D341Med (cell line): Measurements from ENCODE around the gene PWWP2B.
A peak's percentile ranks its signal among the peaks of the same experiment; 100 is the strongest.
"Not testable (repeated sequence)": the region's sequence is repeated elsewhere in the genome, so short reads cannot be mapped to it uniquely, and the experiment has no call there.

Source experiments
- DNase-seq: peaks from one replicate; pipeline ENCODE4 v3.0.0; 2012; ENCODE audit warnings: low spot score

Gene PWWP2B

GRCh38 chr10:132381741-132382140 is 15.3 kb upstream of the PWWP2B start:
- no peak for DNase-seq

GRCh38 chr10:132382231-132382922 is 14.6 kb upstream of the PWWP2B start:
- DNase-seq = no peak

GRCh38 chr10:132383101-132383500 is 13.9 kb upstream of the PWWP2B start:
- DNase-seq = no peak

- DNase-seq = no peak
These were observed 13.2 kb upstream of the PWWP2B start for GRCh38 chr10:132383751-132384196.

GRCh38 chr10:132384618-132385388 is 12.2 kb upstream of the PWWP2B start:
- DNase-seq = no peak

- no peak for DNase-seq
These were observed 11.7 kb upstream of the PWWP2B start for GRCh38 chr10:132385389-132385667.

- DNase-seq = no peak
These were observed 11.1 kb upstream of the PWWP2B start for GRCh38 chr10:132385721-132386418.

- DNase-seq = no peak
These were observed 10.6 kb upstream of the PWWP2B start for GRCh38 chr10:132386419-132386831.

GRCh38 chr10:132386896-132387295 is 10.1 kb upstream of the PWWP2B start:
- DNase-seq = not testable (repeated sequence)

- peak; percentile 90 for DNase-seq
These were observed 9.2 kb upstream of the PWWP2B start for GRCh38 chr10:132387764-132388210.

GRCh38 chr10:132388891-132389432 is 8.0 kb upstream of the PWWP2B start:
- DNase-seq = no peak

GRCh38 chr10:132389433-132390169 is 7.4 kb upstream of the PWWP2B start:
- no peak for DNase-seq

- no peak for DNase-seq
These were observed 6.7 kb upstream of the PWWP2B start for GRCh38 chr10:132390170-132390920.

- no peak for DNase-seq
These were observed 5.9 kb upstream of the PWWP2B start for GRCh38 chr10:132390921-132391675.

- no peak for DNase-seq
These were observed 5.4 kb upstream of the PWWP2B start for GRCh38 chr10:132391676-132392020.

- DNase-seq = no peak
These were observed 4.7 kb upstream of the PWWP2B start for GRCh38 chr10:132392184-132392800.

- no peak for DNase-seq
These were observed 3.9 kb upstream of the PWWP2B start for GRCh38 chr10:132392811-132393694.

GRCh38 chr10:132393695-132394181 is 3.3 kb upstream of the PWWP2B start:
- no peak for DNase-seq
